Forelimb muscle (tissue), 1 donor: Measurements from ENCODE around the gene FEM1C. TPM values are rescaled to one million over a fixed set of nuclear protein-coding genes. Genes with fewer than 3 reads are reported as not detected.

ENCODE experiments used
- DNase-seq: peaks from one replicate; pipeline ENCODE4 v3.0.0-alpha.2; 2013; ENCODE audit warnings: low read depth
- polyA plus RNA-seq: library from polyadenylated mRNA; unstranded; fragments of 120-200 nt; gene quantifications from one replicate; pipeline ENCODE4 v1.2.1, GENCODE V29; 2013; ENCODE audit not compliant: insufficient read length

The FEM1C gene
- polyA plus RNA-seq, 1 donor: 24.4 TPM

- no peak for DNase-seq
Observed at GRCh38 chr5:115557667-115558387, 13.3 kb upstream of the FEM1C start.

DNA sequence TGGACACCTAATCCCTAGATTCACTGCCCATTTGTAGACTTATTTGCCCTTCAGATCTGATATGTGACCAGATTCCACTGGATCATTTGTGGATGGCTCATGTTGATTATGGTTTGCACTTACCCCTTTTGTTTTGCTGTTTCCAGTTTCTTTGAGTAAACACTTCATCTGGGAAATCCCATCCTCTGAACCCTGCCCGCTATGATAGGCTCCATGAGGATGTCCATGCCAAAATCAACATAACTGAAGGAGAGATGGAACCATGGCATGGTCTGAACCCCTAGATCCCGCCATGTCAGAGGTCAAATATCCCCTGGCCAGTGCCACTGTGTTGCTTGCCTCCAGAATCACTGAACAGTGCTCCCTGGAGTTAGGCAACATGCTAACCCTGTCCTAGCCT lies 11.7 kb upstream of the FEM1C start:
- no peak for DNase-seq

- DNase-seq: no peak
Observed at GRCh38 chr5:115555084-115555633, 10.6 kb upstream of the FEM1C start.

GRCh38 chr5:115553082-115553481 lies 8.5 kb upstream of the FEM1C start:
- no peak for DNase-seq

DNA sequence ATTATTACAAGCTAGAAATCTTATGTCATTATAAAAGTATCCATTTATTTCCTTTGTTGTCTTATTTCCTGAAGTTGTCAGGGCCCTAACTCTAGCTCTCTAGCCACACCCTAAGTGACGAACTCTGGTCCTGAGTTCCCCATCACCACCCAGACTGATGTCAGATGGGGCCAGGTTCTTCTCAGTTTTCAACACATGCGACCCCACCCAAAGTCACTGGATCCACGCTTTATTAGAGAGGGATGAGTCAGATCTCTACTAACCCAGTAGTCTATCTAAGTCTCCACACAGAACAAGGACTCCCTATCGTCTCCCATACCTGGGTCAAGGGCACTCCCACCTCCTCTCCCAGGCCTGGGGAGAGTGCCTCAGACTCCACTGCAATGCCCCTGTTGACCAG lies 6.8 kb upstream of the FEM1C start:
- DNase-seq: no peak

DNA sequence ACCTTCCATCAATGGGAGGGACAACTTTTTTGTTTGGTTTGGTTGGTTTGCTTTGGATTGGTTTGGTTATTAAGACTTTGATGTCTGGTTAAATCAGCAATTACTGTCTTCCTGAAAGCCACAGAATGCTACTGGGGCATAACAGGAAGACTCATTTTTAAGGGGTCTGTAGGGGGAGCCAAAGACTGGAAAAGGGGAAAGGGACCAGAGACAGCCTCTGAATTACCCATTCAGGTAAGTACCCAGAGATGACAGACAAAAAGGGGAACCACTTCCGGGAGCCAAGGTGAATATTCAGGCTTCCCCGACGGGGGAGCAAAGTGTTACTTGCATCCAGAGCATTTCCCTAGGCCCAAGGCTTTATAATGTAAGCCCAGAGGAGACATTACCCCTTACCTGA lies 4.6 kb upstream of the FEM1C start:
- DNase-seq: no peak

DNA sequence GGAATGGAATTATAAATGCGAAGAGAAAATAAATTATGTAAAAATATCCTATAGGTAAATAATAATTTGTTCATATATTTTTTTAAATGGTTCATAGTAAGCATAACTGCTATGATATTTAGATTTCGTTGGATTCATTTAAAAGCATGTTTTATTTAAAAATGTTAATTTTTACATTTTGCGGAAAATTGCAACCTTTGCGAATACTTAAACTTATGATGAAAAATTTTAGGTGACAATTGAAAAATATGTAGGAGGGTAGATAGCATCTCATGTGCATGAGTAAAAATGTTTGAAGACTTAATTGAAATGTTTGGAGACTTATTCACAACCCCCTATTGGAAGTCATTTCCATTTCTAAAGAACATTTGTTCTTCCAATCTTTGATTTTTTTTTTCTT lies 4.1 kb upstream of the FEM1C start:
- DNase-seq: no peak

DNA sequence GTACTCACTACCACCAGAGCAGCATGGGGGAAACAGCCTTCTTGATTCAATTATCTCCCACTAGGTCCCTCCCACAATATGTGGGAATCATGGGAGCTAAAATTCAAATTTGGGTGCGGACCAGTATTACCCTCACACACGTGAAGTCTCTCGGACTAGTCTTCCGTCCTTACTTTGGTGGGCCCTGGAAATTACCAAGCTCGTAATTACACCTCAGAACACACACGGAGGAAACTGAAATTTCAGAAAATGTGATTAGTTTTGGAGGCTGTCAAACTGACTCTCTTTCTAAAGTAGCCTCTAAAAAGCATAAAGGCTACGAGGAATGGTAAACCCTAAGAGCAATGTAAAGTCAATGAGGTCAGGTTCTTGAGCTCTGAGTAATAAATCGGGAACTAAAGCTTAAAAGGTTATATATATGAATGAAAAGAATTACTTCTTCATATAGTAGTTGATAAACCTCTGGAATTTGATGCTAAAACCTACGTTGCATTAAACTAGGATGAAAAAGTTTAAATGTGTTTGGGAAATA lies 842 bp upstream of the FEM1C start:
- no peak for DNase-seq

- DNase-seq: no peak
Observed at GRCh38 chr5:115544043-115544435, 536 bp downstream of the FEM1C start.

- DNase-seq: no peak
Observed at GRCh38 chr5:115543365-115544042, 1.1 kb downstream of the FEM1C start.

DNA sequence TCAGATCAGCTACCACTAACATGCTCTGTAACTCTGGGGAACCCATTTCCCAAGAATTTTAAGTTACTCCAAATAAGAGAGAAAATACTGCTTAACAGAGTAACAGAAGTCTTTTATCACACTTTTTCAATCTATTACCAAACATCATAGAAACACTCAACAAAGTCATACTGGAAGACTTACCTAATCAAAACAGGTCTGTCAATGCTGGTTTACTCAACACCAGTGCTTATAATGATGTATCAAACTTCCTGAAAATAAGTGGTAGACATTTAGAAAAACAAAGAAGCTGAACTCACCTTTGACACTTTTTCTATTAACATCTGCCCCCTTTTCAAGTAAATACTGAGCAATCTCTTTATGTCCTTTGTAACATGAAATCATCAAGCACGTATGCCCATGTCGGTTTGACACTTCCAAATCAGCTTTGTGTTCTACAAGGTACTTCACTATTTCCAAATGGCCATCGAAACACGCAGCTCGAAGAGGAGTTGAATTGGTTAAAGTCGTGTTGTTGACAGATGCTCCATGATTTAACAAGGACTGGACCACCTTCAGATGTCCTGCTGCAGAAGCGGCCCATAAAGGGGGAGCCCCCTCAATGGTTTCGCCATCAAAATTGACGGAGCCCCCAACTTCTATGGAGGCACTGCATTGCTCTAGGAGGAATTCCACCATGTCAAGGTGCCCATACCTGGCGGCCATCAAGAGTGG lies 1.8 kb downstream of the FEM1C start:
- no peak for DNase-seq

DNA sequence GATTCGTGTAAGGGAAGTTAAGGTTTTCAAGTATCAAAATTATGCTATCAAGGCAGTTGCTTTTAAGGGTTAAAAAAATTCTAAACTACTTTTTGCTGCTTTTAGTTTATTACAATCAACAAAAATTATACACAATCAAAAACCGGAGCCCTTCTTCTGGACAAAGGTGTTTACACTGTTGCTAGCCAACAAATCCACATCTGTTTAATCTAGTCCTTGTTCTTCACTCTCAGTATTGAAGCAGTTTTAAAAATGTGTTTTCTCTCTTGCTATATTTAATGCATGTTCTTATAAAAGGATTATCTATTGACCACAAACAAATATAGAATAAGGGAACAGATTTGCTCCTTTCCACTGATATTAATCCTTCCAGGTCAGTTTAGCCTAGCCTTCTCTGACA lies 2.5 kb downstream of the FEM1C start:
- DNase-seq: no peak

DNA sequence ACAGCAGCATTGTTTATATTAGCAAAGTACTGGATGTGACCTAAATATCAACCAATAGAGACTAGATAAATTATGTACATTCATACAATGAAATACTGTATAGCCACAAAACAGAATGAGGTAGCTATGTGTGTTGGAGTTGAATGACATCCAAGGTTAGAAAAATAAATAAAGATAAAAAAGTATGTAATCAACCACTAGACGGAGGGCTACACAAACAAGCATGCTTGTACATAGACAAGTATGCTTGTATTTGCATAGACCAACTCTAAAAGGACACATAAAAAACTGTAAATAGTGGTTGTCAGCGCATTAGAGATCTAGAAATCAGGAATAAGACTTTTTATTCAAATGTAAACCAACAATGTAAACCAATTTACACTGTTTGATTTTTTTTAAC lies 3.0 kb downstream of the FEM1C start:
- no peak for DNase-seq

DNA sequence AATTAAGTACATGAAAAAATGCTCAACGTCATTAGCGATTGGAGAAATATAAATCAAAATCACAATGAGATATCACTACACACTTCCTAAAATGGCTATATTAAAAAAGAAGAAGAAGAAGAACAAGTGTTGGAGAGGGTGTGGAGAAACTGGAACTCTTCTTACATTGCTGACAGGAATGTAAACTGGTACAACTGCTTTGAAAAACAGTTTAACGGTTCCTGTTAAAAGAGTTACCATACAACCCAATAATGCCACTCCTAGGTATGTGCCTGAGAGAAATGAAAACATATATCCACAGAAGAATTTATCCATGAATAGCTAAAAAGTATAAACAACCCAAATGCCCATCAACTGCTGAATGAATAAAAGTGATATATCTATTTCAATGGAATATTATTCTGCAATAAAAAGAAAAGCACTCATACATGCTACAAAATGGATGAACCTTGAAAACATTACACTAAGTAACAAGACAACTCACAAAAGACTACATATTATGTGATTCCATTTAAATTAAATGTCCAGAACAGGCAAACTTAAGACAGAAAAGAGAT lies 9.0 kb downstream of the FEM1C start:
- DNase-seq: no peak

DNA sequence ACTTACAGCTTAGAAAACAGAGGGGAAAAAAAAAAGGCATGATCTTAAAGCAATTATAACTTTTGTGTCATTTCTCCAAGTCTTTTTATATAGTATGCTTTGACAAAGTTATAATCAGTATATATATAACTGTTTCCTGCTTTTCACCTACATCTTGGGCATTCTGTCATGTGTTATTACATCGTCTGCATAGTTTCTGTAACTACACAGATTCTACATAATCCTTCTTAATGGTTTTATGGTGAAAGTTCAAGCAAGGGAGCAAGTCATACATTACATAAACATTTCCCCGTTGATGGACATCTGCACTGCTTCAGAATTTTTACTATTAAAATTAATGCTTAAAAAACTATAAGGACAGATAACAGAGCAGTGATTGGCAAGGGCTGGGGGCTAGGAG lies 12.1 kb downstream of the FEM1C start:
- DNase-seq: no peak

GRCh38 chr5:115531787-115532367 lies 12.7 kb downstream of the FEM1C start:
- DNase-seq: no peak

- DNase-seq: no peak
Observed at GRCh38 chr5:115531380-115531779, 13.2 kb downstream of the FEM1C start.

DNA sequence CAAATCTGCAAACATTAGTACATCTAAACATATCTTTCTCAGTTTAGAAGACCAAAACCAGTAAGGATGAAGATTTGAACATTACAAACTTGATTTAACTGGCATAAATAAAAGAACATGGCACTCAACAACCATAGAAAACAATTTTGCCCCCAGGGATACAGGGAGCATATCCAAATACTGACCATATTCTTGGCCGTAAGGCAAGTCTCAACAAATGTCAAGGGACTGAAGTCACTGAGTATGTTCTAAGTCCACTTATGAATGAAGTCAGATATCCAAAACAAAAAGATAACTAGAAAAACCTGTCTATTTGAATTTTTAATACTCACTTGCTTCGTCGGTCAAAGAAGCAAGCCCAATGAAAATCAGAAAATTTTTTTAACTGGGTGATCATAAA lies 14.1 kb downstream of the FEM1C start:
- DNase-seq: no peak

- DNase-seq: no peak
Observed at GRCh38 chr5:115526604-115527003, 18.0 kb downstream of the FEM1C start.

DNA sequence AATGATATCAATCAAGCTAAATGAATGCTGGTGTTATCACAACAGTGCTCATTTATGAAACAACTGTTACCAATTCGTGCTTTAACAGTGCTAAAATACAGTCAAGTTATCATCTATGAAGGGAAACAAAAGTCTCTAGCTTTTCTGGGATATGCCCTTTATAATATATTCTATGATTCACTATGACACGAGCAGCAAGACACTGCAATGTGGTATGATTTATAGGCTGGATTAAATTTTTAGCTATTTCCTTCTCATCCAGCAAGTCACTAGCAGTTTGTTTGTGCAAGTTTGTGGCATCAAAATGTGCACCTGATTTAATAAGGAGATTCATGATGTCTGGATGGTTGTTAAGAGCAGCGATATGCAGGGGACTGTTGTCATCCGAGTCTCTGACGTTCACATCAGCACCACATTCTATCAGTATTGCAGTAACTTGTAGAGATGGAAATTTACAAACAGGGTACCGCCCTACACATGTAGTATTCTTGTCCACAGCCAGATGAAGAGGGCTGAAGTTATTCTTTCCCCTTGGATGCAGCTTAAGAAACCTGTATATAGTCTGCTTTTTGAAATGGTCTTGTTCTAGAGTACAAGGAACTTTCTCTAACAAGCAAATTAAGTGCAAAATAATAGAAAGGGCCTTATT lies 20.3 kb downstream of the FEM1C start:
- no peak for DNase-seq

DNA sequence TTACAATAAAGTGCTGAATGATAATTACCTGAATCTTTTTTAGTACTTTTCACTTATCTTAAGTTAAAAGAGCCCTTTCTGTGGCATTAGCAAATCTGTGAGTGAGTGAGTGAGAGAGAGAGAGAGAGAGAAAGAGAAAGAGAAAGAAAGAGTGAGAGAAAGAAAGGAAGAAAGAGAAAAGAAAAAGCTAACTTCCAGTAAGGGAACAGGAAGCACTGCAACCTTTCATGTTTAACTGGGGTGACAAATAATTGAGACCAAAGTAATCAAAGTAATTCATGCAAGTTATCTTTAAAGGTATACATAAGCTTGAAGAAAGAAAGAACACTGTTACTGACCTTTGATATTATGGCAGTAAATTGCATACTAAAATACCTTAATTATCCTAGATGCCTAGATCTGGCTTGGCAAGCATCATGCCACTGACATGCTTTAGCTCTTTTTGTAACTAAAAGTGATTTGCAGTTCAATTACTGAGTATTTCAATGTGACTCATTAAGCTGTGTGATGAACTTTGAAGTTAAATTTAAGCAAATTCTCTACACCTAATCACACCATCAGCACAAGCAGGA lies 21.7 kb downstream of the FEM1C start:
- no peak for DNase-seq
